GM21529 (cell line): ENCODE results near the gene DDX31.
A peak's percentile ranks its signal among the peaks of the same experiment; 100 is the strongest.

ENCODE experiments used
- ATAC-seq: cut with Tn5 transposase; IDR thresholded peaks from one replicate; pipeline ENCODE4 v1.9.1; 2021; ENCODE audit not compliant: unreplicated experiment

Gene DDX31

DNA sequence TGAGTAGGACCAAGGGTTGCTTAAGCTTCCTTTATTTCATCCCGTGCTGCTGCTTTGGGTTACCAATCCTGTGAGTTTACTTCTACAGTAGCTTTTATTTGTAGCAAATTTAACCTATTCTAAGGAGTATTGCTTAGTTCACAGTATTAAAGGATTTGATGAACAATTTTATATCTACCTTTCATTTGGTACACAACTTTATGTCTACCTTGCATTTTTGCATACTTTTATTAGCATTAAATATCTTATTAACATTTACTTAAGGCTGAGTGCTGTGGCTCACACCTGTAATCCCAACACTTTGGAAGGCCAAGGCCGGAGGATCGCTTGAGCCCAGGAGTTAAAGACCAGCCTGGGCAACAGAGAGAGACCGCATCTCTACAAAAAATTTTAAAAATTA, 4.7 kb upstream of the DDX31 start:
- ATAC-seq: no peak

DNA sequence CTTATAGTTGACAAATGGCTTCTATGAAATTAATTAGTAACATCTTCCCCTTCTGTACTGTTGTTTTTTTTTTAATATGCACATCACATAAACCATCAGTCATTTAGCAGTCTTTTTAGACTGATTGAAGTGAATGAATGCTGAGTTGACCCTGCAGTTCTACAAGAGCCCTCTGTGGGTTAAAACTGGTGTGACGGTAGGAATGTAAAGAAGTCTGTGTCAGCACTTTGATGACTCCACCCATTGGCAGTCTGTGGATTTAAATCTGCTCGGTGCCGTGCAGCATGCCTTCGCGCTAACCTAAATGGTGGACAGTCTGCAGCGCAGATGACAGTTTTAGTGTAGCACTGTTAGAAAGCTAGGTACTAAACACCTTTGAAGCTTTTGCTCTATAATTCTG, 3.6 kb upstream of the DDX31 start:
- ATAC-seq: no peak

DNA sequence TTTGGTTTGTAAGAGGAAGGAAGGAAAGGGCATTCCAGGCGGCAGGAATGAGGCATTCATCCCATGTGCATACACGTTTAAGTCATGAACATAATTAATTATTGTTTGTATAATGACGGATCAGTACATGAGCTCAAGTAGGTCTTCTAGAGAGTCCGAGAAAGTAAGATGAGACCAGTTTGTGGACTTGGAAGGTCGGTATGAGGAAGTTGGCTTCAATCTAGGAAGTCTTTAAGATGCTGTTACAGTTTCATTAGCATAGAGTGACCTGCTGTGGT, 2.6 kb upstream of the DDX31 start:
- ATAC-seq: no peak

DNA sequence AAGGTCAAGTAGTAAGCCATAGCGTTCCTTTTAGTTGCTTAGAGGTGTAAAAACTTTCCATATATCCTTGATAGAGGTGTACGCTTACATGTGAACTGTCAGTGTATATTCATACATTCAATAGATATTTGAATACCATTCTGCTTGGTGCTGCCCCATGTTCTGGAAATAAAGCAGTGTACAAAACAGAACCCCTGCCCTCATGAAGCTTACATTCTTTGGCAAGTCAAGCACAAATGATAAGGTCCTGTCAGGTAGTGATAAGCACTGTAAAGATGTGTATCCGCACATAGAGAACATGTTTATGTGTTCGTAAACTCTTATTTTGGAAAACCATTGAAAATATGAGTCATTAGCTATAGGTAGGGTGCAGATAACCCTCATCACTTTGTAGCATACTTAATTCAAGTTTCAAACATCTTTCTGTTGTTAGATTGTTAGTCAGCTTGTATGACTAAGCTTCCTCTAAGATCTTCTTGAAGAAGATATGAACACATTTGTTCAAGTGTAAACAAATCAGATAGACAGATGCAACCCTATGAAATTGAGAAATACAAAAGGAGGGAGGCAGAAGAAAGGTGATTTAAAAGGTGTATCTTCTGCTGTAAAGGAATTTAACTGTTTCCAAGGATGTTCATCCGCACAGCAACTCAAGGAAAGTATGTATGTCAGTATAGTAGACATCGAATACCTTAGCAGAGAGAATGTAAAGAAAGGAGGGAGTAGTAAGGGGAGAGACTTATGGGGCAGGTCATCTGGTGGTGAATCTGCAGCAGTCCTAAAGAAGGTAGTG, 2.0 kb upstream of the DDX31 start:
- no peak for ATAC-seq

DNA sequence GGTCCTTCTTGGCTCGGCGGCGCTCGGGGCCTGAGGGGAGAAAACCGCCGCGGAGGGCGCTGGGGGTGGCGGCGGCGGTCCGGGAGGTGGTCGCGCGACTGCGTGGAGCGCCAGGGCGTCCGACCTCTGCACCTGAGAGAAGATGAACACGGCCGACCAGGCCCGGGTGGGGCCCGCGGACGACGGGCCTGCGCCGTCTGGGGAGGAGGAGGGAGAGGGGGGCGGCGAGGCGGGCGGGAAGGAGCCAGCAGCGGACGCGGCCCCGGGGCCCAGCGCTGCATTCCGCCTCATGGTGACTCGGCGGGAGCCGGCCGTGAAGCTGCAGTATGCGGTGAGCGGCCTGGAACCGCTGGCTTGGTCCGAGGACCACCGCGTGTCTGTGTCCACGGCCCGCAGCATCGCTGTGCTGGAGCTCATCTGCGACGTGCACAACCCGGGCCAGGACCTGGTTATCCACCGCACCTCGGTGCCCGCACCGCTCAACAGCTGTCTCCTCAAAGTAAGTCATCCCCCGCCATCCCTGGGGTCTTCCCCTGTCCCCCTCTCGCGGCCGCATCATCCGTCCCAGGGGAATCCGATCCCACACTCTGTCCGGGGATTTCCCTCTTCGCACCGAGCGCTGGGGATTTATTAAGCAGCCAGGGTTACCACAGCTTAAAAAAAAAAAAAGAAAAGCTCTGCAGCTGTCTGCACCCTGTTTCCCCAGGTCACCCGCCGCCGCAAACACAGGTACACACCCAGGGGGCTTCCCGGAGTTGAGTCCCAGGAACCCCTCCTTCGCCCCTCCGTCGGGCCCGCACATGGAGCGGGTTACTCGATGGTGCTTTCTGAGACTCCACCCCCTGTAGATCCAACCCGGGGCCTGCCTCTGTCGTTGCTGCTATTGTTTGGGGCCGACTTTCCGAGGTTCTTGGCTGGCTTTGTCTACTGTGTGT, 941 bp upstream of the DDX31 start, which contains the start of gene GTF3C4:
TSS of gene GTF3C4 (plus strand) at position 8 of the 935 bp plus-strand sequence. CDS start at position 143, 135 bp downstream.
- ATAC-seq: peak; percentile 27

DNA sequence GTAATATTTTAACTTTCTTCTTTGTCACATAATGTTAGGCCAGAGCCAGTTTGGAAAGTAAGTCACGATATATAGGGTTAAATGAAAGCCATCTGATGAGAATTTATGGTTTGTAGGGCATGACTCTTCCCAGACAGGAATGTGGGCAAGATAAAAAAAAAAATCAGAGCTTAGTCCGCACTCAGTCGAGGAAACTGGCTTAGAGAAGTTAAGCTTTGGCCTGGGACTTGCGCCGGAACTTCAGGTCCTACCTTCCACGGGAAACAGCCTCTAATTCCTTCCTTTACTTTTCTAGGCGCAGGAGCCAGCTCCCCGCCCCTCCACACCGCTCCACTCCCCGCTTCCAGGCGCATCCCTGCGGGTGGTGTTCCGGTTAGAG, 475 bp downstream of the DDX31 start:
- ATAC-seq: no peak

DNA sequence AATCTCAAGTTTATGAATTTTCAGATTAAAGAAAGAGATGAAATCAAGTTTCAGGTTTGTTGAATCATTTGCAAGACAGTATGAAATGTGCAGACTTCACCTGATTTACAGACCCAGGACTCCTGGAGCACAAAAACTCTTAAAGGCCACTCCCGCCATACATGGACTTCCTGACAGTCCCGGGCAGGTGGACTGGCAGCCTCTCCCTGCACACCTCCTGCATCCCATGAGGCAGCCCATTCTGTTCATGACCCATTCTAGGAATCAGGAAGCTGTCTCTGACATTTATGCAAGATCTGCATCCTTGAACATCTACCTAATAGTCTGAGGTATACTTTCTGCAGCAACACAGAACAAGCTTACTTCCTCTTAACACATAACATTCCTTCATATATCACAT, 5.9 kb downstream of the DDX31 start:
- no peak for ATAC-seq

DNA sequence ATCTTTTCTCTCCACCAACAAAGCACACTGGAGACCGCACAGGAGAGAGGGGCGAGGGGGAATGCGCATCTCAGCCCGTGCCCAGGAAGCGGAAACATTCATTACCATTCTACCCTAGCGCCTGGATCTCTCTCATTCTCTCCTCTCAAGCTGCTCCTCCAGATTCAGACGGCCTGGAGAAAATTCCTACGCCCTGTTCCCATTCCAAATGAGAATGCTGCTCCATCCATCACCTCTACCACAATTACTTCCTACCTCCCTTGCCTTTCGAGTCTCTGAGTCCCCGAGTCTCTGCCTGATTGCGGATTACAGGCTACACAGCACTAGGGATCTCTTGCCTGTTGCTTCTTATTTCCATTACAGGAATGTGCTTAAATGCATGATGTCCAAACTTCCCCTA, 6.7 kb downstream of the DDX31 start:
- ATAC-seq: no peak

DNA sequence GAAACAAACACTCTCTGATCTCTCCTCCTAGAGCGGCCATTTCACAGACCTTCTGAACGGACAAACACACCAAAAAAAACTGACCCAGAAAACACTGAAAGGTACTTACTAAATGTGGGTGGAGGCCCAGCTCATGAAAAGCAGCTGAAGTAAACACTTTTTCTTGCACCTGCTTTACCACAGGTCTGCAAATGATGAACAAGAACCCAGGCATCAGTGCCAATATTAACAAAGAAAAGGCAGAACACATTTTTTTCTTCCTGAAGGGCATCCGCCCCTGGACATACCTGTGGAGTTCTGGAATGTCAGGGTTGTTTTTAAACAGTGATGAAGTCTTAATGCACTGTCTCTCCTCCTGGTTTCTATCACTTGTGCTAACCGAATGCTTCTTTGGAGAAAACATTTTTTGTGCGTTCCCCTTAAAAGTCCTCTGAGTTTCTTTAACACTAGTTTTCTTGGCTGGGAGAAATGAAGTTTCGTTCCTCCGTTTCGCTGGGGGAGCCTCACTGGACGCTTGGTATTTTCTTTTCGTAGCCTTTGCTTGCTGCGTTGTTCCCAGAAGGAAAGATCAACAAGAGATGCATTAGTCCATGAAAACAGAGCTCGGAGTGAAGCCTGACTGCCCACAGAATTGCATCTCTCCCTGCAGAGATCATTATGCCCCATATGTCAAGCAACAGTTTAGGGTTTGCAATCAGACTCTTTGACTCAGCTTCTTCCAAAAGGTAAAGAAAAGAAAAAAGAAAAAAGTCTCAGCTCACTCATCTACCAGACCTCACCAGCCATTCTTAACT, 7.4 kb downstream of the DDX31 start:
- no peak for ATAC-seq

DNA sequence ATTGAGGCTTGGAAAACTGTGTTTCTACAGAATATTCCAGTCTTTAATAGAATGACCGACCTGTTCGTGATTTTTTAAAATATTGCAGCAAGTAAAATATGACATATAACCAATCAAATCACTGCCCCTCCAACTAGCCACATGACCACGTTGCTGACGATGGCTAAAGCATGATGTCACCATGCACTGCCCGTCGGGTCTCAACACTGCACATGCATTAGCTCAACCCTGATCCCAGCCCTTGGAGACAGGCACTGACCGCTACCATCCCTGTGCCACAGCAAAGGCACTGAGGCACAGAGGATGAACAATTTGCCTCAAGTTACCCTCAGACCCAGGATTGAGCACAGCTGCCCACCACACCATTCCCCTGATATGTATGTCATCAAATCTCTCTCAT, 13.5 kb downstream of the DDX31 start:
- no peak for ATAC-seq

DNA sequence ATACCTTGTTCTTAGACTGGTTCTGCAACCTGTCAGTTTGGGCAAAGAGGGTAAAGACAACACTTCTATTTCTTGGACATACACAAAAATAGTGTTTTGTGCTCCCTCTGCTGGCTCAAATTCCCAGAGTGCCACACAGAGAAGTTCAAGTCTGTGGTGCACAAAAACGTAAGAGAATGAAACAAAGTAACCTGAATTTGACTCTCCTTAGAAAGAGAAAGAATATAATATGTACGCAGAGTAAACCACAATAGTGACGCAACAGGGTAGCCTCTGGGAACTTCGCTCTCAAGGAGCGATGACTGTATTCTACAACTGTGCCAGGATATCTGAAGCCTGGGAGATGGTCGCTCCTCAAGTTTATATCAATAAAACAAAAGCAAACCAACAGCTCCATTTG, 18.5 kb downstream of the DDX31 start:
- no peak for ATAC-seq

DNA sequence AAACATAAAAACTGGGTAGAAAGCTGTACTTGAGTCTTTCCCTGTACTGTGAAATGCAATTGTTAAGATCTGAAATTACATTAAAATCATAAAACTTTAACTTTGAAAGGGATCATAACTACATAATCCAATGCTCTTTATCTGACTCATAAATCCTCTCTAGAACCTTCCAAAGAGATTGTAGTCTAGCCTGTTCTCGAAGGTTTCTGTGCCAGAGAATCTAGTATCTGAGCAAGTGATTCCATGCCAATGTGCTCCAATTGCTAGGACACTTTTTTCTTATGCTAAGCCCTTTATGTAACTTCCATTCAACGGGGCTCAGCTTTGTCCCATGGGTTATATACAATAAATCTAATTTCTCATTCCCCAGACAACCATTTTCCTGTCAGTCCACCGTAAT, 21.1 kb downstream of the DDX31 start:
- ATAC-seq: no peak

DNA sequence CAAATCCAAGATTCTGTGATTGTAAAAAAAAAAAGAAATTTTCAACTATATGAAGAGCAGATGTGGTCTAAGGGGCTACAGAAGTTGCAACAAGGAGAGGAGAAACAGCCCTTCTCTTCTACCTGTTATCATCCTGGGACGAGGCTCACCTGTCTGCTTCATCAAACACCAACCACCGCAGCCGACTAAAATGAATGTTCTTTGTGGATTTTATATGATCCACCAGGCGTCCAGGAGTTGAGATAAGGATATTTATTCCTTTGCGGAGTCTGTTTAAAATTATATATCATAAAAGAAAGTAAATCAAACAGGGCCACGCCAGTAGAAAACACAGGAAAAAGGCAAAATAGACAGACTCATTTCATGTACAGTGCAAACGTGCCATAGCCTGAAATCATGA, 21.5 kb downstream of the DDX31 start:
- ATAC-seq: no peak

DNA sequence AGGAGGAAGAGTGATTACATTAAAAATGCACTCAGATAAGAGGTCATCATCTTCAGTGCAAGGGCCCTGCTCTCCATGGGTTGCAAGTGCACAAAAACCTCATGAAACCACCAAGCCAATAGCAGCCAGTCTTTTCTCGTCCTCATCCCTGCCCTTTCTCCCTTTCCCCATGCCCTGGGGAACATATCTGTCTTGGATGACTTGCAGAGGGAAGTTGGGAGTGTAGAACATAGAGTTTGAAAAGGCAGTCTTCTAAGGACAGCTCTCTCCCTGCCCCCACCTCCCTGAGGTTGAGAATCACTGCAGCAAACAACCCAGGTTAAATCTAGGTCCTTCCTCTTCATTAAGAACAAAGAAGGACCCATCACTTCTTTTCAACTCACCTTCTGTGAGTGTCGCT, 22.0 kb downstream of the DDX31 start:
- no peak for ATAC-seq

DNA sequence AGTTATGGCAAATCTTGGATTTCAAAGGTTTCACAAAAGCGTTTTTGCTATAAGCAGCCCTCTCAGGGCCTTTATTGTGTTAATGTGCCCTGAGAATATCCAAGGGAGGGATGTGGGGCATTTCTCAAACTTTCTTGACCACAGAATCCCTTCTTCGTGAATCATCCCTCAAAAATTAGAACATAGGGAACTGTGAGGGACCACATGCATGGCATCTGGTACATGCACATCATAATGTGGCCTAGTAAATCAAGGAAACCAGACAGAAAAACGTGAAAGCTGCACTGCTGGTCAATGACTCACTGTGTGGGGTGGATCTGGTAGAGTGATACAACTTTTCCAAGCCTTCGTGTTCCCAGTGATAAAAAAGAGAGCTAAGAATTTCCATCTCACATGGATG, 22.4 kb downstream of the DDX31 start:
- no peak for ATAC-seq

DNA sequence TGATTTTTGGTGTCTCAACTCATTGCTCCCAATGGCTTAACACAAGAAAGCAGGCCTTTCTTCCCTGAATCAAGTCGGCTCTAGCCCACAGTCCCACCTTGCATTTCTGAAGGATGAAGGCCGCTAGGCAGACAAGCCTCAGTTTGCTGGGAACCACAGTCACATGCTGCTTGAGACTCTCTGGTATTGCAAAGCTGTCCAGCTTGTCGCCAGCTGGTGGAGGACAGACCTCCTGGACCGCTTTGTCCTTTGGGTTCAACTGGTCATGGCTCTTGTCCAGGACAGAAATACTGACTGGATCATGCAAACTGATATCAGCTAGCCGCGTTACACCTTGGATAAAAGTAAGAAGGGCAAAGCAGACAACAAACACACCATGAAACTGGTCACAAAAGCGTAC, 23.1 kb downstream of the DDX31 start:
- no peak for ATAC-seq

DNA sequence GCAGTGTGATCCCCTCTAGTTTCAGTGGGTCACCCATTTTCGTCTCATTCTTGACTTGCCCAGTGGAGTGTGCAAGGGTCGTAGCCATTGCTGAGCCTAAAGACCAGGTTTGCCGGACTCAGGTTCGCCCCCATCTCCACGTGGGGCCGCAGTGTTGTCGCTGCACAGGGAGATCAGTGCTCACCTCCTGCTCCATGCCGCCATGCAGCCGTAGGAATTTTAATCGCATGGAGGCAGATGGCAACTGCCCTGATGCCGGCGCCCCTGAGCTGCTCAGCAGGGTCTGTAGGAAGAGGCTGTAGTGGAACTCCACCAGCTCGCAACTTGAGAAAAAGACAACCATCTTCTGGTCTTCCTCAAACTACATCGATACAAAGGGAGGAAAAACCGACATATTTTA, 24.1 kb downstream of the DDX31 start:
- no peak for ATAC-seq

DNA sequence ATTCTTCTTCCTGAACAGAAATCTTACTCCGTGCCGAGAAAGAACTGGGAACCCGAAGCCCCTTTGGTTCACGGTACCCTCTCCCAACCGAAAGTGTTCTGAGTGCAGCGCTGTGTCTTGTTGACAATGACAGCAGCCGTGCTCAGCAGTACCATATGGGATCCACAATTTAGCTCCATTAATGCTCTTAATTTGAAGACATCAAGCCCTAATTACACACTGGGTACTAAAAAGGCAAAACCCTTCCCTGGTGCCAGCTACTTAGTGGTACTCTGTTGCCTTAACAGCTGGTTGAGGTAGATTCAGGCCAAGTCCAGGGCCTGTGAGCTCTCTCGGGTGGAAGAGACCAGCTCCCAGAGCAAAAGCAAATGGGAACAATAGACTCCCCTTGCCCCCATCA, 24.5 kb downstream of the DDX31 start:
- ATAC-seq: no peak

DNA sequence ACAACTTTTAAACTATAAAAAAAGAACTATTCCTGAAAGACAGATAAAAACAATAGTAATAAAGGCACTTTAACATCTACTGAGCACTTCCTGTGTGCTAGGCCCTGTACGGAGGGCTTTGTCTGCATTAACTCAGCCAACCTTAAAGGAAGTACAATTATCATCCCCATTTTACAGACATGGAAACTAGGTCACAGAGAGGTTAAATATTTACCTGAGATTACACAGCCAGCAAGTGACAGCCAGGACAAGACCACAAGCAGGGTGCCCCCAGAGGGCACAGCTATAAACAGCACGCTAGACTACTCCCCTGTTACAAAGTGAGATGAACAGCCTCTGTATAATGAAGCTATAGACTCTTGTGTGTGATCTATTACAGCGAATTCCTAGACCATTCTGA, 25.5 kb downstream of the DDX31 start:
- no peak for ATAC-seq

DNA sequence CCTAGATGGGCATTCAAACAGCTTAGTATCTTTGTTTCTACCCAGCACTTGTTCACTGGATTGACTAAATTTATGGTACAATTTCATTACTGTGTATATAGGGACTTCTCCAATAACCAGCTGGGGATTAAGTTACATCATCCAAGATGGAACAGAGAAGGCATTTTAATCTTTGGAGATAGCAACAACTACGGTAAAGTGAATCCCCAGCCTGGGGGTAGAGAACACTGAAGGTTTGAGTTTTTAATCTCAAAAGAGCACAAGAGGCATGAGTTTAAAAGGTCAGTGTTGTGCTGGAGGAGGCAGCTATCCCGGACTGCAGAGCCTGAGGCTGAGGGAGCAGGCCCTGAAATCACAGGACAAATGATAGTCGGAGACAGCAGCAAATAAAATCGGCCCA, 28.6 kb downstream of the DDX31 start:
- ATAC-seq: no peak

DNA sequence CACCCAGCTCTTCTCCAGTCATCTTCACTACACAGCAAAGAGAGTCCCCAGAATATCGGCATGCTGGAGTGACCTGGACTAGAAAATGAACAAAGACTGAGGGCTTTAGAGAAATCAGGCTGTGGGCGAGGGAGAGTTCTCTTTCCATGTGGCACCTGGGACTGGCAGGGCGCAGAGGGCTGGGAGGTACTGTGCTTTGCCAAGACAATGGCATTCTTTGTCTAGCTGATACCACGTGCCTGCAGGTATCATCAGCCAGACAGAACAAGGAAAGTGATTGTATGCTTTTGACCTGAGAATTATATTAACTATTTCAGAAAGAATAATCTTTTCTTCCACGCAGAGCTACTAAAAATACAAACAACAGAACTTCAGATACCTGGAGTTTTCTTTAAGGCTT, 30.5 kb downstream of the DDX31 start:
- no peak for ATAC-seq

DNA sequence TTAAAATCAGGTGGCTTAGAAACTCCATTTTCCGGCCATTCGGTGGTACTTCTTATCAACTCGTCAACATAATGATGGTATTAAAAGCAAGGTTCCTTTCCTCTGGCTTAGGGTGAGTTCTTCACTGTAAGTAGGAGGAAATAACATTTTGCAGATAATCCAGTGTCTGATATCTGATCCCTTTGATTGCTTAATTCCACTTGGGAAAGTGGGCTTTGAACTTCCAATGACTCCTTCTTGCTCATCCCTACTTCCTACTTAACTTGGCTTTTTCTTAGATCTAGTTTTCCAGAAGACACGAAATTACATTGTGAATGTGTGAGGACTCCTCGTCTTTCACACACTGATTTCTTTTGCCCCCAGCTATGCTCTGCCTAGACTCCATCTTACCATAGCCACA, 31.5 kb downstream of the DDX31 start:
- ATAC-seq: no peak
